ENCODE measurements around the gene MBOAT7.
"Not testable (repeated sequence)": the region's sequence is repeated elsewhere in the genome, so short reads cannot be mapped to it uniquely, and the experiment has no call there.

Gene MBOAT7

GRCh38 chr19:54189145-54189734 lies at the start of gene MBOAT7:
TSS of gene MBOAT7 (minus strand) at chr19:54189580. CDS start at chr19:54188508, 1,072 bp downstream.
- H3K4me3 ChIP-seq (replicated peaks; ENCODE audit: low read depth, low read length) = peak within 1 kb of the TSS; percentile 76
- TF ChIP-seq, protein P1, sequence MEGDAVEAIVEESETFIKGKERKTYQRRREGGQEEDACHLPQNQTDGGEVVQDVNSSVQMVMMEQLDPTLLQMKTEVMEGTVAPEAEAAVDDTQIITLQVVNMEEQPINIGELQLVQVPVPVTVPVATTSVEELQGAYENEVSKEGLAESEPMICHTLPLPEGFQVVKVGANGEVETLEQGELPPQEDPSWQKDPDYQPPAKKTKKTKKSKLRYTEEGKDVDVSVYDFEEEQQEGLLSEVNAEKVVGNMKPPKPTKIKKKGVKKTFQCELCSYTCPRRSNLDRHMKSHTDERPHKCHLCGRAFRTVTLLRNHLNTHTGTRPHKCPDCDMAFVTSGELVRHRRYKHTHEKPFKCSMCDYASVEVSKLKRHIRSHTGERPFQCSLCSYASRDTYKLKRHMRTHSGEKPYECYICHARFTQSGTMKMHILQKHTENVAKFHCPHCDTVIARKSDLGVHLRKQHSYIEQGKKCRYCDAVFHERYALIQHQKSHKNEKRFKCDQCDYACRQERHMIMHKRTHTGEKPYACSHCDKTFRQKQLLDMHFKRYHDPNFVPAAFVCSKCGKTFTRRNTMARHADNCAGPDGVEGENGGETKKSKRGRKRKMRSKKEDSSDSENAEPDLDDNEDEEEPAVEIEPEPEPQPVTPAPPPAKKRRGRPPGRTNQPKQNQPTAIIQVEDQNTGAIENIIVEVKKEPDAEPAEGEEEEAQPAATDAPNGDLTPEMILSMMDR (IDR thresholded peaks at IDR 0.05; ENCODE audit: low read depth, low read length, missing control alignments) = no peak
- DNase-seq (ENCODE audit: extremely low read depth, low read depth) = no peak

DNA sequence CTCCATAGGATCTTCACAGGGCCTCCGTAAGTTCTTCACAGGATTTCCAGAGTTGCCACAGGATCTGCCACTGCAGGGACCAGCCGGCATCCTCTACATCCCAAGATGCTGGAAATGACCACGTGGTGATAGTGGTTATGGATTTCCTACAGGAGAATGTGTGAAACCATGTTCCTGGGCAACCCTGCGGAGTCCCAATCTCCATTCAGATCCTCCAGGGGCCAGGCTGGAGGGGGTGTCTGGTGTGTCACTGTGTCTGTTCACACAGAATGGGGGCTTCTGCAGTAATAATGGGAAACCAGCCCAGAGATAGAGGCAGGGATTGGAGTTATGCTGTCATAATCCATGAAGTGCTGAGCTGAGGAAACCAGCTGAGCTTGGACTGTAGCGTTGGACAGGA lies 44.6 kb upstream of the MBOAT7 start:
- TF ChIP-seq, protein P1 (IDR thresholded peaks at IDR 0.05; ENCODE audit: low read depth, low read length, missing control alignments) = no peak
- DNase-seq (ENCODE audit: extremely low read depth, low read depth) = no peak
- no peak overlapping the region for H3K4me3 ChIP-seq (replicated peaks; ENCODE audit: low read depth, low read length)

DNA sequence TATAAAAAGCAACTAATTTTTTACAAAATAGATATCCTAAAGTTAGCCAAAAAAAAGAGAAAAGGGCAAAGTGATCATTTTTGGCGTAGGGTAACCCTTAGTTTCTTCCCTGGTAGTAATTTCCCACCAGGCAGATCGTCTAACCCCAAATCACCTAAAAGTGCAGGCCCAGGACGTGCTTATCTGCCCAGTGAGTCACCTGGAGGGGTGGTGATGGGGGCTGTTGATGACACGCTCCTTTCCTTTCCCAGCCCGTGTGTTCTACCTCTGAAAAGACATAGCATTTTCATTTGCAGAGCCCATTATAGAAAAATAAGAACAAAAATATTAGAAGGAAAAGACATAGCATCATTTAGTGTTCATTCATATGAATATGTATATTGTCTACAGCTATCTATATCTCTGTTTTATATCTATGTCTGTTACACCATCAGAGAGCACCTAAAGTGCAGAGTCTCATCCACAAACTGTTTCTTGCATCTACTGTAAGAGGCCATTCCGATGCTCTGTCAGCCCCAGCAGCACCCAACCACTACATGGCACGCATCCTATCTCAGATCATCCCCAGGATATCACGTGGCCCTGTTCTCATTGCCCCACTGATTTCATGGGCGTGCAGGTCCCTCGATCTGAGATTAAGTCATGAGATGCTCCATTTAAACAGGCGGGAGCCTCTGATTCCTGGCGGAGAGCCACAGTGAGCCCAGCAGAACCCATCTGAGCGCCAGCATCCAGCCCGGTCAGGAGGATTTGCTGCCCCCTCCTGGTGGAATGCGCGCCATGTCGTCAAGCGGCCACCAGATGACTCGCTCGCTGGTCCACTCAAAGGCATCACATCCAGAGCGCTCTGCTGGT lies 41.9 kb upstream of the MBOAT7 start:
- H3K4me3 ChIP-seq (replicated peaks; ENCODE audit: low read depth, low read length) = no peak overlapping the region
- peak; percentile 52 for DNase-seq (ENCODE audit: extremely low read depth, low read depth)
- TF ChIP-seq, protein P1 (IDR thresholded peaks at IDR 0.05; ENCODE audit: low read depth, low read length, missing control alignments) = peak; percentile 99

GRCh38 chr19:54230031-54230430 lies 40.7 kb upstream of the MBOAT7 start:
- DNase-seq (ENCODE audit: extremely low read depth, low read depth) = no peak
- H3K4me3 ChIP-seq (replicated peaks; ENCODE audit: low read depth, low read length) = no peak overlapping the region
- TF ChIP-seq, protein P1 (IDR thresholded peaks at IDR 0.05; ENCODE audit: low read depth, low read length, missing control alignments) = no peak

GRCh38 chr19:54229146-54229545 lies 39.8 kb upstream of the MBOAT7 start:
- TF ChIP-seq, protein P1 (IDR thresholded peaks at IDR 0.05; ENCODE audit: low read depth, low read length, missing control alignments) = no peak
- no peak for DNase-seq (ENCODE audit: extremely low read depth, low read depth)
- no peak overlapping the region for H3K4me3 ChIP-seq (replicated peaks; ENCODE audit: low read depth, low read length)

DNA sequence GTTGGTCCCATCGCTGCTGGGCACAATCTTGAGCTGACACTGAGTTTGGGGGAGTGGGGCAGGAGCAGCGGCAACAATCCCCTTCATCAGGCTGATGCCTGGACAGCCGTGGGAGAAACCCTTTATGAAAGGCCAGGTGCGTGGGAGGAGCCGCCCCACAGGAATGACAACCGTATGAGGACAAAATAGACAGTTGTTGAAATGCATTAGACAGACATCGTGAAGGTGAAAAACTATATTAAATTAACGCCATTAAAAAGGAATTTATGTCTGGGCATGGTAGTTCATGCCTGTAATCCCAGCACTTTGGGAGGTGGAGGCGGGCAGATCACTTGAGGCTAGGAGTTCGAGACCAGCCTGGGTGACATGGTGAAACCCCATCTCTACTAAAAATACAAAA lies 35.2 kb upstream of the MBOAT7 start:
- H3K4me3 ChIP-seq (replicated peaks; ENCODE audit: low read depth, low read length); DNase-seq (ENCODE audit: extremely low read depth, low read depth): not testable (repeated sequence)

GRCh38 chr19:54223937-54224281 lies 34.5 kb upstream of the MBOAT7 start:
- not testable (repeated sequence) for H3K4me3 ChIP-seq (replicated peaks; ENCODE audit: low read depth, low read length); DNase-seq (ENCODE audit: extremely low read depth, low read depth)

GRCh38 chr19:54223277-54223936 lies 34.0 kb upstream of the MBOAT7 start:
- not testable (repeated sequence) for H3K4me3 ChIP-seq (replicated peaks; ENCODE audit: low read depth, low read length); DNase-seq (ENCODE audit: extremely low read depth, low read depth)

DNA sequence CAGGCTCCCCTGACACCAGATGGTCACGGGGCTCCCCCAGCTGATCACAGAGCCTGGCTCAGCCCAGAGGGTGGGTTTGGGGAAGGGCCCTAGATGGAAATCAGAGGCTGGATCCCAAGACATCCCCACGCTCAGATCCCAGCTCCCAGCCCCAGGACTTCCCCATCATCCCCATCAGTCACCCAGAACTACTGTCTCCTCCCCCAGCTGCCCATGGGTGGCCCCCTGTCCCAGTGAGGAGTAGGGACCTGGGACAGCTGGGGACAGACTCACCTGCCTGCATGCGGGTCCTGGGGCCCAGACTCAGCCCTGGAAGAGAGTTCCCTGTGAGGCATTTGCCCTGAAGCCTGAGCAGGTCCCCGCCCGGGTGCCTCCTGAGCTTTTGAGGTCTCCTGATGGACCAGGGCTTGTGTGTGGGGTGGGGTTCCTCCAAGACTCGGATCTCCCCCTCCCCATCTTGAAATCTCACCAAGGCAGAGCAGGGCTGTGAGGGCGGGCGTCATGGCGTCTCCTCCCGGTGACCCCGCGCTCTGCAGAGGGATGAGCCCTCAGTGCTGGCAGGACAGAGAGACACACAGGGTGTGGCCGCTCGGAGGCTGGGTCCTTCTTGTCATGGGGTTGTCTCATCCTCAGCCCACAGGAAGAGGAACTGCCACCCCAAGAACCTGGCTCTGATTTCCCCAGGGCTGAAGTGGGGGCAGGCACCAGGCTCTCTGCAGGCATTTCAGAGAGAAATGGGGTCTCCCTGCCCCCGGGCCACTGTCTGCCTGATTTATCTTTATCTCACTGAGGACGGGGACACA lies 33.3 kb upstream of the MBOAT7 start, which contains the start of gene LILRB3:
Gene LILRB3 (minus strand): TSS at position 534 of the 803 bp plus-strand sequence. CDS start 31 bp downstream, at position 503.
- not testable (repeated sequence) for H3K4me3 ChIP-seq (replicated peaks; ENCODE audit: low read depth, low read length)

GRCh38 chr19:54221947-54222346 lies 32.6 kb upstream of the MBOAT7 start:
- H3K4me3 ChIP-seq (replicated peaks; ENCODE audit: low read depth, low read length); DNase-seq (ENCODE audit: extremely low read depth, low read depth): not testable (repeated sequence)

More for the DNA sequence above, 33.3 kb upstream of the MBOAT7 start, which contains the start of gene LILRB3:
- not testable (repeated sequence) for DNase-seq (ENCODE audit: extremely low read depth, low read depth)

- DNase-seq (ENCODE audit: extremely low read depth, low read depth); H3K4me3 ChIP-seq (replicated peaks; ENCODE audit: low read depth, low read length): not testable (repeated sequence)
Measured at GRCh38 chr19:54219702-54220101, 30.3 kb upstream of the MBOAT7 start.
